NCI-H187 (cell line): ENCODE measurements around the gene GLB1L.
"Not testable (repeated sequence)": the region's sequence is repeated elsewhere in the genome, so short reads cannot be mapped to it uniquely, and the experiment has no call there.

Experiments used
- DNase-seq, 2 experiments: peaks; one replicate each; lab custom pipeline; 2025; lab: John Stamatoyannopoulos, UW

The GLB1L gene

DNA sequence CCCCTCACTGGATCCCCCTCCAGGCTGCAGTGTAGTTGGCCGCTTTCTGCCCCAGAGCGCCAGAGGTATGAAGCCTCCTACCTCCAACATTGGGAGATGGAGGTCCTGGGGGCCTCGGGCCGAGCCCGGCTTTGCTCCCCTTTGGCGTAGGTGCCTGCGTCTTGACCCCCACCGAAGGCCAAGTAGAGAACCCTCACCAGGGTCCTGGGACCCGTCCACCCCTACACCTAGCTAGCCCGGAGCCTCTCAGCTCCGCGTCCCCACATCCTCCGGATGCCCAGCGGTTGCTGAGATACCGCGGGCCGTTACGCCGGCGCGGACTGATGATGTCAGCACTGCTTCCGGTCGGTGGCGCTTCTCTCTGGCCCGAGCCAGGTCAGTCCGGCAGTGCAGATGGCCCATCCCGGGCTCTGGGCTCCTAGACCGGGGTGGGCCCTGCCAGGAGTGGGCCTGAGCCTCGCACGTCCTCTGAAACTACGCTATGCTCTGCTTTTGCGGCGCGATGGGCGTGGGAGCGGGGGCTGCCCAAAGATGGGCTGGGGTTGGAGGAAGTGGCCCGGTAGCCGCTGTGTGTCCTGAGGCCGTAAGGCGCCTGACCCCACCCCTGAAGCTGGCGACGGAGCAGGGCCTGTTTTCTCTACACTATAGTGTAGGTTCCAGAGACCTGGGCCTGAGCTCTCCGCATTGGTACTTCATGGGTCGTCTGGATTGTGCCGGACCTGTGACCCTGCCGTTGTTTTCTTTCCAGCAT lies at the start of gene GLB1L, which contains the start of gene STK16:
GLB1L (minus strand) TSS at position 297 of the 751 bp plus-strand sequence. CDS start 1,871 bp downstream, outside the sequence.
STK16 (plus strand) TSS at position 332 of the 751 bp plus-strand sequence. CDS start 521 bp downstream, outside the sequence.
- peak; percentile 17 to 50 for DNase-seq

GRCh38 chr2:219294356-219295351 lies 49.4 kb upstream of the GLB1L start:
- DNase-seq, result peak; percentile 39 to 61

GRCh38 chr2:219293736-219294231 lies 48.5 kb upstream of the GLB1L start:
- no peak for DNase-seq

DNA sequence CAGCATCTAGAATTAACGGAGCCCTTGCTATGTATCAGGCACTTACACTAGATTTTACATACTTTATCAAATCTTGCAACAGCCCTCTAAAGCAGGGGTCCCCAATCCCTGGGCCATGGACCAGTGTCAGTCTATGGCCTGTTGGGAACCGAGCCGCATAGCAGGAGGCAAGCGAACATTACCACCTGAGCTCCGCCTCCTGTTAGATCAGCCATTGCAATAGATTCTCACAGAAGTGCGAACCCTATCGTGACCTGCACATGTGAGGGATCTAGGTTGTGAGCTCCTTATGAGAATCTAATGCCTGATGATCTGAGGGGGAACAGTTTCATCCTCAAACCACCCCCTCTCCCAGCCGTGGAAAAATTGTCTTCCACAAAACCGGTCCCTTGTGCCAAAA lies 47.4 kb upstream of the GLB1L start:
- no peak for DNase-seq

DNA sequence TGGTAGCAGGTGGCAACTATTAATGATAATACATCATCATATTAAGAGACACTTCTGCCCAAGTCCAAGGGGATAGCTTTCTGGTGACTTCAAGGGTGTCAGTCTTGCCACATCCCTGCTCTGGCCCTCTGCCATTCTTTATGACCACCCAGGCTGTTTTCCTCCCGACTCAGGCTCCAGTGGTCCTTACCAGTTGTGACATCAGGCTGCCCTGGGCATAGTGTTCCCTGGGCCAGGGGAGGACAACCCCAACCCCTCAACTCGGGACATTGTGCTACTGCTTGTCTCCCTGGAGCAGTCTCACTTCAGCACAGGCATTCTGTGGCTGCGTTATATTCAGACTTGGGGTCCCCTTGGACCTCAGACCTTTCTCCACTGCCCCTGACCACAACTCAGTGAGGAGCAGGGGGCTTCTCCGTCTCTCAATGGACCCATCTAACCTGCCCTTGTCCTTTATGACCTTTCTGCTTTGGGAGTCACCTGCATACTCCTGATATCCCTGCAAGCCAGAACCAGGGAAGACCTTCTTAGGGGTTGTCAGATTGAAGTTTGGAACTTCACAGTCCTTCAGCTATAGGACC lies 46.8 kb upstream of the GLB1L start:
- DNase-seq, result no peak

GRCh38 chr2:219291394-219291793 lies 46.1 kb upstream of the GLB1L start:
- DNase-seq, result no peak

DNA sequence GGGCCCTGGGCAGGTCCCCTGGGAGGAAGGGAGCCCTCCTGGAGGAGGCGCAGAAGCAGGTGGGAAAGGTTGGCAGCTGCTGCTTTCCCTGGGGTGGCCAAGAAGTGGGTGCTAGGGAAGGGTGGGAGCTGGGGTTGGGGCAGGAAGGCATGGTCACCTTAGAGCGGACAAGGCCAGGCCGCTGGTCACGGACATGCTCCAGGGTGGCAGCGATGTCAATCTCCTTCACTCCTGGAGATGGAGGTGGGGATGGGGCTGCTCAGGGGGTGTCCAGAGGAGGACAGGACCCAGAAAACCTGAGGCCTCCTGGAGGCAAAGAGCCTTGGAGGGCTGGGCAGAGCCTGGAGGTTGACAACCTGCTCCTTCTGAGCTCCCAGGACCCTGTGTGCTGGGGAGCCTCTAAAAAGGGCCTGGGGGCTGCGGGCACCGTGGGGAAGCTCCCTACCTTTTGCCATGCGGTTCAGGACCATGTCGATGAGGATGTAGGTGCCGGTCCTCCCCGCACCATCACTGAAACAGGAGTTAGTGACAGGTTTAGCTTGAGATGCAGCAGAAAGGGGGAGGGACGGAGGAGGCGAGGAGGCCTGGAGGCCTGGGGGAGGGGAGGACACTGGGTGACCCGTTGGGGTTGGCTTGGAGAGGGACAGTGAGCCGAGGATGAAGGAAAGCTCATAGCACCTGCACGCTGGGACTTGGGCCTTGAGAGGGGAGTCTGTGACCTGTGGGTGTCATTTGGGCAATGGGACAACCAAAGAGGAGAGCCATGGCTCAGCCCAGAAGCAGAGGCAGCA lies 45.3 kb upstream of the GLB1L start:
- DNase-seq, result no peak

DNA sequence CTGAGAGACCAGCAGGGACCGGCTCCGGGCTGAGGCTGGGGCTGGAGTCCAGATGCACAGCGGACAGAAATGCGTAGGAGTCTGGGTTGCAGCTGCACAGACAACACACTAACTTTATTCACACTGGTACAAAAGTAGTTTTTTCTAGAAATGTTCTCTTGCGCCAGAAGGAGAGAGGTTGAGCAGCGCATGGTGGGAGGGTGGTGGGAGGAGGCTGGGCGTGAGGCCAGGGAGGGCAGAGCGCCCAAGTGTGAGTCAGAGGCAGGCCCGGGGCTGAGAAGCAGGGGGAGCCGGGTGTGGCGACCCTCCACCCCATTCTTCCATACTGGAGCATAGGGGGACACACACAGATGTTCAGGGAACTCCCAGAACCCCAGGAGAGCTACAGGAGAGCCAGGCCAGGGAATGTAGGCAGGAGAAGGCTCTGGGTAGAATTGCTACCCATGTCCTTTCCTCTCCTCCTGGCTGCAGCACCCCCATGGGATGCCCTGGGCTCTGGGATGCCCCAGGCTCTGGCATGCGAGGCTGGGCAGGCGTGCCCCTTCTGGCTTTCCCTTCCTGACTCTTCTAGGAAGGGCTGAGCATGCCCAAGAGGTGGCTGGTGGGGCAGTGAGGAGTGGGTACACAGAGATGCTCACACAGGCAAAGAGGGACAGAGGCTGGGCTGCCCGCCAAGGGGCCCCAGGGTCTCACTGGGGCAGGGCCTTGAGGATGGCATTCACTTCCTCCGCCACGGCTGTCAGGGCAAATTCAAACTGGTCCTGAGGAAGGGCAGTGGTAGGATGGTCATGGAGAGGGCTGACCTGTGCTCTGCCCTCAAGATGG lies 44.5 kb upstream of the GLB1L start:
- no peak for DNase-seq

- no peak for DNase-seq
Observed at GRCh38 chr2:219289195-219289536, 43.9 kb upstream of the GLB1L start.

GRCh38 chr2:219287580-219288265 lies 42.5 kb upstream of the GLB1L start:
- DNase-seq, result no peak

GRCh38 chr2:219287116-219287440 lies 41.8 kb upstream of the GLB1L start:
- not testable (repeated sequence) for DNase-seq

DNA sequence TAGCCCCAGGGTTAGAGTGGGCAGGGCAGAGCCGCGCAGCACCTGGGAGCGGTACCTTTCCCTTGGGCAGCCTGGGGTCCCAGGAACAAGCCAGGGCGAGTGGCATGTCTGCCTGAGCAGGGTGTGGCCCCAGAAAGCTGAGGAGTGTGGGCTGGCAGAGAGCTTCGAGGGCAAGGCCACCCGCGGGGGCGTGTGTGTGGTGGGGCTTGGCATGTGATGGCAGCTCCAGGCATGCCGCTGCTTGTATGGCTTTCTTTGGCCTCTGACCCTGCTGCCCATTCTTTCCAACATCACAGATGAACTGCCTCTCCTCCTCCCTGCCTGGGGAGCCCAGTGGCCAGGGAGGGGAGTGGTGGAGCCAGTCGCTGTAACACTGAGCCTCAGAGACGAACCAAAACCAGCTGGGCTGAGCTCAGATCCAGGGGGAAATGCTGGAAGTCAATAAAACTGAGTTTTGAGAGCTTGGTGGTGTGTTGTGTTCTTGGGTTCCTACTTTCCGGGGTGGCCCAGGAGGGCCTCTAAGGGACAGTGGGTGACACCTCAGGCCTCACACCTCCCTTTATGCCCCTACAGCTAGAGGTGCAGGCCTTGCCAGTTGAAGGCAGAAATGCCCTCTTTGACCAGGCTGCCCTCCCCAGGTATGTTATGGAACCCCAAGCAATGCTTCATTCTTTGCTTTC lies 41.3 kb upstream of the GLB1L start:
- DNase-seq, result no peak

DNA sequence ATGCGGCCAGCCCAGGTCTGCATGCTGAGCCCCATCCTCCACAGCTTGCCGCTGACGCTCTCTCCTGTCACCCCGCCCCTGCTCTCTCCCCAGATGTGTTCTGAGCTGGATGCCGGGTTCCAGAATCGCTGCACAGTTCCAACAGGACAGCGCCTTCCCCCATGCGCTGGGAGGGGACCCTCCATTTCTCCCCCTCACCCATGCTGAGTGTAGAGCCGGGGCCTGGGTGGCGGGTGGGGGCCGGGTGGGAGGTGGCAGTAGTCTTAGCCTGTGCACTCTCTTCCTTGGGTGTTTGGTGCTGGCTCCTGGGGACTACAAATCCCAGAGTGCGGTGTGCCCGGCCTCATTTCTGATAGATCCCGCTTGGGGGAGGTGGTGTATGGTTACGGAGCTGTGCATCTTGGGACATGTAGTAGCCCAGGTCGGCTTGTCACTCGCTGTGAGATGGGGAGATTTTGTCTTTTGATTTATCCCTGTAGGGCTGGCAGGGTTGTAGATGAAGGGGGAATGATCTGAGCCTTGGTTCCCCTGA lies 40.7 kb upstream of the GLB1L start:
- no peak for DNase-seq

GRCh38 chr2:219285373-219285735 lies 40.1 kb upstream of the GLB1L start:
- DNase-seq, result no peak

GRCh38 chr2:219284501-219285372 lies 39.5 kb upstream of the GLB1L start:
- DNase-seq, result no peak

GRCh38 chr2:219282943-219283581 lies 37.8 kb upstream of the GLB1L start:
- no peak for DNase-seq

- no peak for DNase-seq
Observed at GRCh38 chr2:219282375-219282774, 37.1 kb upstream of the GLB1L start.

- no peak for DNase-seq
Observed at GRCh38 chr2:219281588-219281987, 36.3 kb upstream of the GLB1L start.
